HuH-7 (cell line): ENCODE data around the gene ACP4.
"Not testable (repeated sequence)": the region's sequence is repeated elsewhere in the genome, so short reads cannot be mapped to it uniquely, and the experiment has no call there.

Experiments
- DNase-seq: peaks from one replicate; pipeline ENCODE4 v3.0.0; 2011; ENCODE audit warnings: low spot score

Gene ACP4

GRCh38 chr19:50790396-50790795 lies at the start of gene ACP4:
TSS of gene ACP4 (plus strand) at chr19:50790415. CDS start at chr19:50790415, 0 bp downstream.
- no peak for DNase-seq

DNA sequence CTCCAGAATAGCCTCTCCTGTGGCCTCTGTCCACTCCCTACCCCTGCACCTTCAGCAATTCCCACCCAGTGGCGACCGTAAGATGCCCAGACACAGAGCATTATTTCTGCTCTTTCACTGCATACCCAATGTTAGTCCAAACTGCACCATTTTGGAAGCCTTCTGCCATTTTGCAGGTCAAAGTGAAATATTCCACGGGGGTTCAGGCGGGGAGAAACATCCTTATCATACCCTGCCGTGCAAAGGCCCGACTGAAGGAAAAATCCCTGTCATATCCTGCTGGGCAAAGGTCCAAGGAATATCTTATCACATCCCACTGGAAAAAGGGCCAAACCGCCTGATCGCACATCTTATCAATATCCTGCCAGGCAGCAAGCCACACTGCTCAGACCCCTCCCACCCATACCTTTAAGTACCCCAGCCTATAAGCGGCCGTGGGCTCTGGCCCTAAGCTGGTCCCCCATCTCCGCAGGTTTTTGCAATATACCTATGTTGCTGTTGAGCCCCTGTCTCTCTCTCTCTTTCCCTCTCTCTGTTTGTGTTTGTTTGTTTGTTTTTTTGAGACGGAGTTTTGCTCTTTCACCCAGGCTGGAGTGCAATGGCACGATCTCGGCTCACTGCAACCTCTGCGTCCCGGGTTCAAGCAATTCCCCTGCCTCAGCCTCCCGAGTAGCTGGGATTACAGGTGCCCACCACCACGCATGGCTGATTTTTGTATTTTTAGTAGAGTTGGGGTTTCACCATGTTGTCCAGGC lies 48.9 kb upstream of the ACP4 start:
- DNase-seq, result no peak

DNA sequence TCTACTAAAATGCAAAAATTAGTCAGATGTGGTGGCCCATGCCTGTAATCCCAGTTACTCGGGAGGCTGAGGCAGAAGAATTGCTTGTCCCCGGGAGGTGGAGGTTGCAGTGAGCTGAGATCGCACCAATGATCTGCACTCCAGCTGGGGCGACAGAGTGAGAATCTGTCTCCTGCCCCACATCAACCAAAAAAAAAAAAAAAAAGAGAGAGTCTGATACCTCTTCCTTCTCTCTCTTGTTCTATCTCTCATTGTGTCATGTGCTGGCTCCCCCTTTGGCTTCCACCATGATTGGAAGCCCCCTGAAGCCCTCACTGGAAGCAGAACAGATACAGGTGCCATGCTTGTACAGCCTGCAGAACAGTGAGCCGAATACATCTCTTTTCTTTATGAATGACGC lies 46.7 kb upstream of the ACP4 start:
- DNase-seq, result no peak

GRCh38 chr19:50745221-50745620 lies 45.0 kb upstream of the ACP4 start:
- no peak for DNase-seq

DNA sequence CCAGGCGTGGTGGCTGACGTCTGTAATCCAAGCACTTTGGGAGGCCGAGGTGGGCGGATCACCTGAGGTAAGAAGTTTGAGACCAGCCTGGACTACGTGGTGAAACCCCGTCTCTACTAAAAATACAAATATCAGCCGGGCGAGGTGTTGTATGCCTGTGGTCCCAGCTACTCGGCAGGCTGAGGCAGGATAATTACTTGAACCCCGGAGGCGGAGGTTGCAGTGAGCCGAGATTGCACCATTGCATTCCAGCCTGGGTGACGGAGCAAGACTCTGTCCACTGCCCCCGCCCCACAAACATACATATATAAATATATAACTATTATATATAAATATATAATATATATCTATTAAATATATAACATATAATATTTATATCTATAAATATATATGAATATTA lies 43.1 kb upstream of the ACP4 start:
- not testable (repeated sequence) for DNase-seq

GRCh38 chr19:50749490-50749889 lies 40.7 kb upstream of the ACP4 start:
- no peak for DNase-seq

- DNase-seq, result no peak
These were observed 40.2 kb upstream of the ACP4 start for GRCh38 chr19:50750010-50750409.

DNA sequence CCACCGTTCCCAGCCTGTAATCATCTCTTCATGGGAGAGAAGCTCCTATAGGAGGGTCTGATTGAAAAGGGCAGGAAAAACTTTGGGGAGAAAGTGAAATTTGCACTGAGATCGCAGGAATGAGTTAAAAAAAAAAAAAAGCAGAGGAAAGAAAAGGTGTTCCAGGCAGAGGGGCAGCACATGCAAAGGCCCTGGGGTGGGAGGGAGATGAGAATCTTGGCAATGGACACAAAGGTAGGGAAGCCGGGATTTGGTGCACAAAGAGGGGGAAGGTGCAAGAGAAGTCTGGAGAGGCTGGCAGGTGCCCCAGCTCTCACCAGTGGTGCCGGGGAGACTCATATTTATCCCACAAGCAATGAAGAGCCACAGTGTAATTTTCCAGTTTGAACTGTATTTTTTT lies 36.3 kb upstream of the ACP4 start:
- no peak for DNase-seq

GRCh38 chr19:50756244-50756643 lies 34.0 kb upstream of the ACP4 start:
- not testable (repeated sequence) for DNase-seq

- not testable (repeated sequence) for DNase-seq
These were observed 32.6 kb upstream of the ACP4 start for GRCh38 chr19:50757624-50758023.

DNA sequence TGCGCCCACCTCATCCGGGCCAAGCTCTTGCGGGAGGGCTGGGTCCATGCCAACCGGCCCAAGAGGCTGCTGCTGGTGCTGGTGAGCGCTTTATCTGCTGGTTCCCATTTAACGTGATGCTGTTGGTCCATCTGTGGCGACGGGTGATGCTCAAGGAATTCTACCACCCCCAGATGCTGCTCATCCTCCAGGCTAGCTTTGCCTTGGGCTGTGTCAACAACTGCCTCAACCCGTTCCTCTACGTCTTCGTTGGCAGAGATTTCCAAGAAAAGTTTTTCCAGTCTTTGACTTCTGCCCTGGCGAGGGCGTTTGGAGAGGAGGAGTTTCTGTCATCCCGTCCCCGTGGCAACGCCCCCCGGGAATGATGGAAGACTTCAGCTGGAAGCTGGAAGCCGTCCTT lies 31.1 kb upstream of the ACP4 start:
- not testable (repeated sequence) for DNase-seq

DNA sequence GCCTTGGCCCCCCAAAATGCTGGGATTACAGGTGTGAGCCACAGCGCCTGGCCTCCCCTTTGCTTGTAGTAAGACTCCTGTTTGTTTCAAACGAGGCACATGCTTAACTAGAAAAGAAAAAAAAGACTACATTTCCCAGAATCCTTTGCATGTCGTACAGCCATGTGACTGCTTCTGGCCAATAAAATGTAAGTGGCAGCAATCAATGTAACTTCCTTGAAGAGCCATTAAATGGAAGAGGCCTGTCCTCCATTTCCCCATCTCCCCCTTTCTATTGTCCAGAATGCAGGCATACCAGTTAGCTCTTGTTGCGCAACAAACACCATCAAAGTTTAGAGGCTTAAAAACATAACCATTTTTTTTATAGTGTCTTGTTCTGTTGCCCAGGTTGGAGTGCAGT lies 30.3 kb upstream of the ACP4 start:
- no peak for DNase-seq

DNA sequence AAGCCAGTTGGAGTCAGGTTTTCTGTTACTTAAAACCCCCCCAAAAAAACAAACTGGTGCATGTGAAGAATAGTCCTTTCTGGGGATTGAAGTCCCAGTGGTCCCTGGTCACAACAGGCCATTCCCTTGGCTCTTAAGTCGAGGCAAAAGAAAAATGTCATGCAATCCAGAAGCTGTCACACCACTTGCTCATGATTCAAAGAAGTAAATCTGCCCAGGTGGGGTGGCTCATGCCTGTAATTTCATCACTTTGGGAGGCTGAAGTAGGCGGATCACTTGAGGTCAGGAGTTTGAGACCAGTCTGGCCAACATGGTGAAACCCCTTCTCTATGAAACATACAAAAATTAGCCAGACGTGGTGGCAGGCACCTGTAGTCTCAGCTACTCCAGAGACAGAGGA lies 28.7 kb upstream of the ACP4 start:
- DNase-seq, result not testable (repeated sequence)

DNA sequence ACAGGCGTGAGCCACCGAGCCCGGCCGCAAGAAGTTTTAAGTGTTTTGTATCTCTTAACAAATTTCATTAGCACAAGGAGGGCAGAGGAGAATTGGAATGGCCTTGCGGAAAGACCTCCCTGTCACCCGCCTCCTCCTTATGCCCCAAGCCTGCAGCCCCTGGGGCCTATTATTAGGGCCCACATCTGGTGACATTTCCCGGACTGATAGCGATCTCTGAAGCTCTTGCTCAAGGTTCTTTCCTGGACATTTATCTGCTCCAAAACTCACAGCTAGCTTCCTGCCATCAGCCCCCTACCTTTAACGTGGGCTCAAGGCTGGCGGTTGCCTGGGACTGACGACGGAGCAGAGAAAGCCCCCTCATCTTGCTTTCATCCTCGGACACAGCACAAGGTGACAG lies 26.7 kb upstream of the ACP4 start:
- not testable (repeated sequence) for DNase-seq

- no peak for DNase-seq
These were observed 25.8 kb upstream of the ACP4 start for GRCh38 chr19:50764409-50764808.

DNA sequence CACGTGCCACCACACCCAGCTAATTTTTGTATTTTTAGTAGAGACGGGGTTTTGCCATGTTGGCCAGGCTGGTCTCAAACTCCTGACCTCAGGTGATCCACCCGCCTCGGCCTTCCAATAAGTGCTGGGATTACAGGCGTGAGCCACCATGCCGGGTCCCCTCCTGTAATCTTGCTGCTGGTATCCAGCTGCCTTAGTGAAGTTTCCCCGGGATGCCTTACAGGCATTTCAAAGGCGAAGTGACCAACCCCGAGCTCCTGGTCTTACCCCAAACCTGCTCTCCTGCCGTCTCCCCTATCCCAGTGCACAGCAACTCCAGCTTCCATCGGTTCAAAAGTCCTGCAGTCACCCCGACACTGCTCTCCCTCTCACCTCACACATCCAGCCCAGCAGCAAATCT lies 23.5 kb upstream of the ACP4 start:
- not testable (repeated sequence) for DNase-seq

GRCh38 chr19:50767263-50767662 lies 23.0 kb upstream of the ACP4 start:
- not testable (repeated sequence) for DNase-seq

- no peak for DNase-seq
These were observed 21.9 kb upstream of the ACP4 start for GRCh38 chr19:50768277-50768676.

GRCh38 chr19:50770164-50770563 lies 20.1 kb upstream of the ACP4 start, which contains the start of gene GPR32:
TSS of gene GPR32 (plus strand) at chr19:50770464. CDS start at chr19:50770601, 137 bp downstream.
- DNase-seq, result not testable (repeated sequence)

- no peak for DNase-seq
These were observed 19.3 kb upstream of the ACP4 start for GRCh38 chr19:50770888-50771287.

GRCh38 chr19:50772476-50772875 lies 17.7 kb upstream of the ACP4 start:
- no peak for DNase-seq

DNA sequence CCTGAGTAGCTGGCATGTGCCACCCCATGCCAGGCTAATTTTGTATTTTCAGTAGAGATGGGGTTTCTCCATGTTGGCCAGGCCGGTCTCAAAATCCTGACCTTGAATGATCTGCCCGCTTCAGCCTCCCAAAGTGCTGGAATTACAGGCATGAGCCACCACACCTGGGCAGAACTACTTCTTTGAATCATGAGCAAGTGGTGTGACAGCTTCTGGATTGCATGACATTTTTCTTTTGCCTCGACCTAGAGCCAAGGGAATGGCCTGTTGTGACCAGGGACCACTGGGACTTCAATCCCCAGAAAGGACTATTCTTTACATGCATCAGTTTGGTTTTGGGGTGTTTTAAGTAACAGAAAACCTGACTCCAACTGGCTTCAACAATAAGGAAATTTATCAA lies 17.3 kb upstream of the ACP4 start:
- DNase-seq, result not testable (repeated sequence)

GRCh38 chr19:50773454-50773853 lies 16.8 kb upstream of the ACP4 start:
- not testable (repeated sequence) for DNase-seq

DNA sequence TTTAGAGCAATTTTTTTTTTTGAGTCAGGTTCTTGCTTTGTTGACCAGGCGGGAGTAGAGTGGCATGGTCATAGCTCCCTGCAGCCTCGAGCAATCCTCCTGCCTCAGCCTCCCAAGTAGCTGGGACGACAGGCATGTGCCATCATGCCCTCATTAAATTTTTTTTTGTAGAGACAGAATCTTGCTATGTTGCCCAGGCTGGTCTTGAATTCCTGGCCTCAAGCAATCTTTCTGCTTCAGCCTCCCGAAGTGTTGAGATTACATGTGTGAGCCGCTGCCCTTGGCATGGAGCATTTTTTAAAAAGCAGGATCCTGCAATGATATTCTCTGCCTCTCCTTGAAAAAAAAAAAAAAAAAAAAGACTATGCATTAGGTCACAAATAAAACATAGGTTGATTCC lies 14.1 kb upstream of the ACP4 start:
- no peak for DNase-seq
